Heart left ventricle (tissue), 13 donors: ENCODE data around the gene PLXNA3.

Source experiments
- POLR2A ChIP-seq, 2 donors: fragments of 450-650 bp; IDR thresholded peaks; one replicate each; pipeline ENCODE4 v1.6.1; 2017; ENCODE audit warnings: antibody characterized with exemption in 2 of 2, mild to moderate bottlenecking in 2 of 2, moderate library complexity in 2 of 2
- TF ChIP-seq, protein P1 (sequence below), 12 donors: fragments of 200-600 bp; sonication (generic) in 4 of 12; IDR thresholded peaks; one replicate each; pipeline versions ENCODE4 v1.5.0 to v1.8.0; 2018 to 2022; ENCODE audit warnings: antibody characterized with exemption in 12 of 12, mild to moderate bottlenecking in 5 of 12
- donor health status: ischemic (EF 13 %, LVEDD 7.1; RV severe dilation, severe dysfunction).
- donor health status: DM: no; HTN: yes; CAD: no.
- donor health status: DM: no; HTN: no; CAD: no.
- donor health status: ischemic (EF 25% LVEDD 6.9; RV normal size, moderate dysfunction).
- donor health status: ischemic (EF 25% LVEDD 5.7; RV mildly dilated, moderate dysfunction).
- donor health status: ischemic (EF 35%, LVEDD 5.7; RV mildly dilated, moderate dysfunction).
- donor health status: nonischemic (EF 11% LVEDD 7.7; RV severe dilation, severe dysfunction).
- donor health status: DM: yes; HTN: yes; CAD: no.
- donor health status: PGD.
- donor health status: ischemic (EF 29% LVEDD 5.4; RV normal size, mild dysfunction).
- donor health status: nonischemic (EF 23%, LVEDD 6.1; RV moderate dilation, normal function).

DNA sequence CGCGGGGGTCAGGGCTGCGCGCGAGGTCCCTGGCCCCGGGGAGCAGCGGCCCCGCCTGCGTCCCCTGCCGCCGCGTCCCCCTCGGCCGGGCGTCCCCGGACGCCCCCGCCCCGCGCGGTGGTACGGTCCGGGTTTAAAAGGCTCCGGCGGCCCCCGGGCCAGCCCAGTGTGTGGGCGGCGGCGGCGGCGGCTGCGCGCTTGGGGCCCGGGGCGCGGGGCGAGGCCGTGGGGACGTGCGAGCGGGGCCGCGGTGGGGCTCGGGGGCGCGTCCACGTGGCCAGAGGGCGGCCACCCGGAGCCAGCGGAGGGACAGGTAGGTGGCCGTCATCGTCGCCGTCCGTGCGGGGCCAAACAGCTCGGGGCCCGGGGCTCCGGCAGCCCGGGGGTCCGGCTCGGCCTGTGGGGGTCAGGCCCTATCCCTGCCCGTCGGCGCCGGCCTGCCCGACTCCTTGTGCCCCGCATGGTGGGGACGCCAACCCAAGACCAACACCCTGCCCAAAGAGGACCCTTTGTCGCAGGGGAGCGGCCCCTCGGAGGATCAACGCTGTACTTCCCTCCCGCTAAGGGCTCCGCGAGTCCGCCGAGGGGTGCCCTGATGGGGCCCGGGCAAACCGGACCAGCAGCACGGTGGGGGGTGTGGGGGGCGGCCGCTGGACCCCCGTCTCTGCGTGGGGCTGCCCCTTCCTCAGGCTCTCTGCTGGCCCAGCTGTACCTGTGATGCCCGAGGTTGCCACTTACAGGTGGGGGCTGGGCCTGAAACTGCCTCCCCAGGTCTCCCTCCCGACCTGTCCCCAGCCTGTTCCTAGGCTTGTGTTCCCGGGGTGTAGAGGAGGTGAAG lies at the start of gene PLXNA3:
- TF ChIP-seq, protein P1, sequence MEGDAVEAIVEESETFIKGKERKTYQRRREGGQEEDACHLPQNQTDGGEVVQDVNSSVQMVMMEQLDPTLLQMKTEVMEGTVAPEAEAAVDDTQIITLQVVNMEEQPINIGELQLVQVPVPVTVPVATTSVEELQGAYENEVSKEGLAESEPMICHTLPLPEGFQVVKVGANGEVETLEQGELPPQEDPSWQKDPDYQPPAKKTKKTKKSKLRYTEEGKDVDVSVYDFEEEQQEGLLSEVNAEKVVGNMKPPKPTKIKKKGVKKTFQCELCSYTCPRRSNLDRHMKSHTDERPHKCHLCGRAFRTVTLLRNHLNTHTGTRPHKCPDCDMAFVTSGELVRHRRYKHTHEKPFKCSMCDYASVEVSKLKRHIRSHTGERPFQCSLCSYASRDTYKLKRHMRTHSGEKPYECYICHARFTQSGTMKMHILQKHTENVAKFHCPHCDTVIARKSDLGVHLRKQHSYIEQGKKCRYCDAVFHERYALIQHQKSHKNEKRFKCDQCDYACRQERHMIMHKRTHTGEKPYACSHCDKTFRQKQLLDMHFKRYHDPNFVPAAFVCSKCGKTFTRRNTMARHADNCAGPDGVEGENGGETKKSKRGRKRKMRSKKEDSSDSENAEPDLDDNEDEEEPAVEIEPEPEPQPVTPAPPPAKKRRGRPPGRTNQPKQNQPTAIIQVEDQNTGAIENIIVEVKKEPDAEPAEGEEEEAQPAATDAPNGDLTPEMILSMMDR (IDR thresholded peaks at IDR 0.05), result no peak
- TF ChIP-seq POLR2A (IDR thresholded peaks at IDR 0.05), result peak in 1 of 2 donors; percentile 14
